Nephron progenitor cell (in vitro differentiated cells): ENCODE measurements around the gene ANKRD6.

Experiments
- DNase-seq: peaks from one replicate; pipeline ENCODE4 v3.0.0; 2021
- H3K27ac Mint-ChIP-seq: 2 replicates; pipeline ENCODE4 v1.8.0; 2021; ENCODE audit warnings: mild to moderate bottlenecking, moderate library complexity, mixed read lengths
- H3K27me3 Mint-ChIP-seq: 2 replicates; pipeline ENCODE4 v1.8.0; 2021; ENCODE audit warnings: mild to moderate bottlenecking, low read depth, mixed read lengths; ENCODE audit not compliant: poor library complexity
- H3K36me3 Mint-ChIP-seq: 2 replicates; pipeline ENCODE4 v1.8.0; 2021; ENCODE audit warnings: low read depth, mixed read lengths
- H3K4me1 Mint-ChIP-seq: 2 replicates; pipeline ENCODE4 v1.8.0; 2021; ENCODE audit warnings: mixed read lengths
- H3K4me3 Mint-ChIP-seq: 2 replicates; pipeline ENCODE4 v1.8.0; 2021; ENCODE audit warnings: mild to moderate bottlenecking, moderate library complexity, mixed read lengths
- H3K9me3 Mint-ChIP-seq: 2 replicates; pipeline ENCODE4 v1.8.0; 2021; ENCODE audit warnings: mild to moderate bottlenecking, moderate library complexity, mixed read lengths
- CTCF ChIP-seq: fragments of 200-600 bp; sonication (generic); IDR thresholded peaks from 2 replicates; pipeline ENCODE4 v1.5.0; 2021; ENCODE audit warnings: antibody characterized with exemption

ANKRD6 gene

GRCh38 chr6:89553431-89553830 lies 120.5 kb downstream of the ANKRD6 start:
- Mint-ChIP-seq H3K9me3 (peaks cover 25% of the 10 kb centered on the region), H3K27me3 (peaks cover 13% of the 10 kb centered on the region), H3K4me3 (no peak overlapping the region), H3K4me1 (peaks cover 31% of the 10 kb centered on the region), H3K27ac (no peak overlapping the region), H3K36me3 (peaks cover 10% of the 10 kb centered on the region)
- DNase-seq = no peak
- TF ChIP-seq CTCF = no peak

GRCh38 chr6:89554106-89554505 lies 121.2 kb downstream of the ANKRD6 start:
- DNase-seq = no peak
- no peak overlapping the region for H3K27ac Mint-ChIP-seq
- peaks cover 28% of the 10 kb centered on the region for H3K9me3 Mint-ChIP-seq
- peaks cover 10% of the 10 kb centered on the region for H3K36me3 Mint-ChIP-seq
- TF ChIP-seq CTCF = no peak
- peaks cover 13% of the 10 kb centered on the region for H3K27me3 Mint-ChIP-seq
- H3K4me3 Mint-ChIP-seq = no peak overlapping the region
- H3K4me1 Mint-ChIP-seq = peaks cover 31% of the 10 kb centered on the region

- Mint-ChIP-seq H3K27me3 (peaks cover 13% of the 10 kb centered on the region), H3K27ac (no peak overlapping the region), H3K4me1 (peaks cover 31% of the 10 kb centered on the region), H3K9me3 (peaks cover 32% of the 10 kb centered on the region), H3K4me3 (no peak overlapping the region), H3K36me3 (peaks cover 10% of the 10 kb centered on the region)
- DNase-seq = no peak
- TF ChIP-seq CTCF = no peak
Measured at GRCh38 chr6:89555031-89555430, 122.1 kb downstream of the ANKRD6 start.

GRCh38 chr6:89555806-89556205 lies 122.9 kb downstream of the ANKRD6 start:
- H3K27ac Mint-ChIP-seq = no peak overlapping the region
- peaks cover 16% of the 10 kb centered on the region for H3K27me3 Mint-ChIP-seq
- no peak for DNase-seq
- H3K4me3 Mint-ChIP-seq = no peak overlapping the region
- H3K36me3 Mint-ChIP-seq = peaks cover 10% of the 10 kb centered on the region
- peaks cover 31% of the 10 kb centered on the region for H3K4me1 Mint-ChIP-seq
- no peak for TF ChIP-seq CTCF
- H3K9me3 Mint-ChIP-seq = peaks cover 32% of the 10 kb centered on the region

GRCh38 chr6:89559487-89559886 lies 126.5 kb downstream of the ANKRD6 start:
- H3K4me1 Mint-ChIP-seq = peaks cover 47% of the 10 kb centered on the region
- H3K36me3 Mint-ChIP-seq = peaks cover 10% of the 10 kb centered on the region
- H3K27ac Mint-ChIP-seq = no peak overlapping the region
- H3K4me3 Mint-ChIP-seq = no peak overlapping the region
- DNase-seq = peak; percentile 35
- peaks cover 32% of the 10 kb centered on the region for H3K9me3 Mint-ChIP-seq
- H3K27me3 Mint-ChIP-seq = peaks cover 13% of the 10 kb centered on the region
- no peak for TF ChIP-seq CTCF

- DNase-seq = no peak
- Mint-ChIP-seq H3K4me1 (peaks cover 59% of the 10 kb centered on the region), H3K27ac (peak overlapping the region; percentile 68), H3K4me3 (no peak overlapping the region), H3K9me3 (peaks cover 16% of the 10 kb centered on the region), H3K36me3 (peaks cover under 1% of the 10 kb centered on the region), H3K27me3 (peaks cover 17% of the 10 kb centered on the region)
- no peak for TF ChIP-seq CTCF
Measured at GRCh38 chr6:89562093-89562973, 129.4 kb downstream of the ANKRD6 start.
